HG03196 (cell line): ENCODE data around the gene IL3.

Experiments used
- ATAC-seq: cut with Tn5 transposase; IDR thresholded peaks from one replicate; pipeline ENCODE4 v1.9.1; 2021; ENCODE audit not compliant: unreplicated experiment

IL3 gene

DNA sequence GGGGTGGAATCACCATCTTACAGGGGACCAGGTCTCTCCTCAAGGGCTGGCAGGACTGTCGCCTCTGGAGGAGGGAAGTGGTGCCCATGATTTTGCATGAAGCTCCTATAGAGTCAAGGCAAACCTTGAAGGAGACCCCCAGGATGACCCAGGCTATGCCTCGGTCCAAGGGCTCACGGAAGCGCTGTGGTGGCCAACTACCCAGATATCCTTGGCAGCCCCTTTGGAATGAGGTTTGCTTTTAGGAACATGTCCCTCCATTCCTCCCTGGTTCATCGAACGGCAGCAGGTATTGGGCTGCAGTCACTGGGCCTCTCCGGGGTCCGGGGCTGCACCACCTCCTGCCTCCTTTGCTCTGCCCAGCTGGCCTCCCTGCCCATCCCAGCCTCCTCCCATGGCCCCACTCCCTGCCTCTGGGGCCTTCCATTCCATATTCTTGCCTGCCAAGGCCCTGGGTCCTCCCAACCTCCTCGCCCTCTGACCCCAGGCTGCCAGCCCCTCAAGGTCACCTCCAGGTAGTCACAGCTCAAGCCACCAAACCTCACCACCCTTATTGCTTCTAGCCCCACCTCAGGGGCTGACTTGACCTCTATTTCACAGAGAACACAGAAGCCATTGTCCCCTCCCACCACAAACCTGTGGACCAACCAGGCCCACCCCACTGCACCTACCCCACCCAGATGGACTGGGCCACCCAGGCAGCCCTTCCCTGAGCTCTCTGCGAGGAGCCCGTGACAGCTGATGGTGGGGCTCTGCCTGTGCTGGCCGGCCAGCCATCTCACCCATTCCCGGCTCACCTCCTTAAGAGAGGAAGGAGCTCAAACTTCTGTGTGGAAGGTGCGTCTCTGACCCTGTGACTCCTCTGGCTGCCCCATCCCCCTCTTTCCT, 3.6 kb upstream of the IL3 start:
- no peak for ATAC-seq

DNA sequence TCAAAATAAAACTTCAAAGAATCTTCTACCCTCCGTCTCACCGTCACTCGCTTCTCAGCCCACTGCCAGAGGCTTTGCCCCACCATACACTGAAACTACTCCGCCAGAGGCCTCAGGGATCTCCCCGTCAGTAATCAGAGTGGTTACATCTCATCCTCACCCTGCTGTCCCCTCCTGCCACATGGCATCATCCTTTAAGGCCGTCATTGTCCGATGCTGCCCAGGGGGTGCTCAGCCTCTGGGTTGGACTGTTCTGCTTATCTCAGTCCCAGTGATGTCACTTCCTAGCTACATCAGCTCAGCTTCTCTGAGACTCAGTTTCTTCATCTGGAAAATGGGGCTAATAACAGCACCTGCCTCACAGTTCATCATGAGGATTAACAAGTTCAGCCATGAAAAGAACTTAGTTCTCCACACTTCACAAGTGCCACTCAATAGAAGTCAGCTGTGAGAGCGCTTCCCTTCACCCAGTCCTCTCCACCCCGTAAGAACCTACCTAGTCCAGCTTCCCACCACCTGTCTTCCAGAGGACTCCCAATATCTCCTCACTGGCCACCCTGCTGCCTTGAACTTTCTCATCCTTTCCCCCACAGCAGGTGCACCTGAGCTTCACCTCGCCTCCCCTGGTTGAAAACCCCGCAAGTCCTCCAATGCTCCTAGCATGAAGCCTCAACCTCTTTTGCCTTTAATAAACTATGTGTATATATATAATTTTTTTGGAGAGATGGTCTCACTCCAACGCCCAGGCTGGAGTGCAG, 2.8 kb upstream of the IL3 start:
- no peak for ATAC-seq

GRCh38 chr5:132058646-132059042, 1.8 kb upstream of the IL3 start:
- ATAC-seq = no peak

DNA sequence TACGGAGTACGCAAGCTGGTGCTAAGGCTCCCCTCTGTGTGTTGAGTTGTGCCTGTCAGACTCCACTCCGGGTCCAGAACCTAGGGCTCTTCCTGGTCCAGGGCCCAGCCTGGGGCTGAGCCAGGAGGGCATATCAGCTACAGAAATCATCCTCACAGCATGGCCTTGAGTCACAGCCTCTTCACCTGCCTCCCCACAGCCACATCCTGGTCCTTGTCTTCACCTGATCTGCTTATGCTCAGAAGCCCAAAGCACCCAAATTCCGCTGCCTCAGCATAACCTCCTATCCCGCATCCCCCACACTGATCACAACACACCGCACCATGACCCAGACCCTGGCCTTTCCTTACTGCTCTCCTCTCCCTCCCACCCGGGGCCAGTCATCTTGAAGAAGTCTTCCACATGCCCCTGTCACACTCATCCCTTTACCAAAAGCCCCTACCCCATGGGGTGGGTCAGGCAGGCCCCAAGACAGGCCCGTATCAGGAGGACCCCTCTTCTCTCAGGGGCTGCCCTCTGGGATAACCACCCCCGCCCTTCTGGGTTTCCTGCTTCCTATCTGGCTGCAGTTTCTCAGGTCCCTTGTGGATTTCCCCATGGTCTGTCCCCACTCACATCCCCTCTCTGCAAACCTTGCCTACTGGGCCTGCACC, 1.3 kb upstream of the IL3 start:
- ATAC-seq = no peak

DNA sequence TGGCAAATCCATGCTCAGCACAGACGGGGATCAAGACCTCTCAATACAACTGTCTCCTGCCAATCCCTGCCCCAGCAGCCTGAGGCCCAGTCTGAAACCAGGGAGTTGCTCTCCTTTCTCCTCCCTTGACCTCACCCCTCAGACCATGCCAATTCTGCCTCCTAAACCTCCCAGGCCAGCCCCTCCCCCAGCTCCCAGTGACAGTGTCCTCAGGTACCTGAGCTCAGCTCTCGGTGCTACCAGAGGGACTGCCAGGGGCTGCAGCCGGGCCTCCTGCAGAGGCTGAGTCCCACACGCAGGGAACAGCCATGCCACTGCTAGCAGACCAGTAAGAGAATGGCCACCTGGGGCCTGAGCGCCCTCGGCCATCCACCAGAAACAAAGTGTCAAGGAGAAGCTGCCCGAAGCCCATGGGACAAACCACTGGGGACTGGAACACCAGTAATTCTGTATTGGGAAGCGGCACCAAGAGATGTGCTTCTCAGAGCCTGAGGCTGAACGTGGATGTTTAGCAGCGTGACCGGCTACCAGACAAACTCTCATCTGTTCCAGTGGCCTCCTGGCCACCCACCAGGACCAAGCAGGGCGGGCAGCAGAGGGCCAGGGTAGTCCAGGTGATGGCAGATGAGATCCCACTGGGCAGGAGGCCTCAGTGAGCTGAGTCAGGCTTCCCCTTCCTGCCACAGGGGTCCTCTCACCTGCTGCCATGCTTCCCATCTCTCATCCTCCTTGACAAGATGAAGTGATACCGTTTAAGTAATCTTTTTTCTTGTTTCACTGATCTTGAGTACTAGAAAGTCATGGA, 557 bp upstream of the IL3 start:
- ATAC-seq = no peak

- no peak for ATAC-seq
These were observed 2.8 kb downstream of the IL3 start for GRCh38 chr5:132063090-132063911.

DNA sequence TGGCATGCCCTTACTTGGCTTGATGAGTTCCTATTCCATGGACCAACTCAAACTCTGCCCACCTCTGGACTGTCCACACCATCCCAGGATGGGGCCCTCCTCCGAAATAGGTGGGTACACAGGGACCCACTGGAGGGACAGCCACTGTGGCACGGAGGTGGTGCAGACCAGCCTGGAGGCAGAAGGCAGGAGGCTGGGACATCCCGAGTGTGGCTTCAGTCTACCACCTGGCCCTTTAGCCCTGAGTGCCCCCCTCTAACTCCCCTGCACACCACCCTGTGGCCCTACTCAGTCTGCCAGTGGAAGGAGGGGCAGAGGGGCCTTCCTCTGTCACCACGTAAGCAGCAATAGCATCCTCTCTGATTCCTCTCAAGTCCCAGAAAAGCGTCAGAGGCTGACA, 3.7 kb downstream of the IL3 start:
- no peak for ATAC-seq

DNA sequence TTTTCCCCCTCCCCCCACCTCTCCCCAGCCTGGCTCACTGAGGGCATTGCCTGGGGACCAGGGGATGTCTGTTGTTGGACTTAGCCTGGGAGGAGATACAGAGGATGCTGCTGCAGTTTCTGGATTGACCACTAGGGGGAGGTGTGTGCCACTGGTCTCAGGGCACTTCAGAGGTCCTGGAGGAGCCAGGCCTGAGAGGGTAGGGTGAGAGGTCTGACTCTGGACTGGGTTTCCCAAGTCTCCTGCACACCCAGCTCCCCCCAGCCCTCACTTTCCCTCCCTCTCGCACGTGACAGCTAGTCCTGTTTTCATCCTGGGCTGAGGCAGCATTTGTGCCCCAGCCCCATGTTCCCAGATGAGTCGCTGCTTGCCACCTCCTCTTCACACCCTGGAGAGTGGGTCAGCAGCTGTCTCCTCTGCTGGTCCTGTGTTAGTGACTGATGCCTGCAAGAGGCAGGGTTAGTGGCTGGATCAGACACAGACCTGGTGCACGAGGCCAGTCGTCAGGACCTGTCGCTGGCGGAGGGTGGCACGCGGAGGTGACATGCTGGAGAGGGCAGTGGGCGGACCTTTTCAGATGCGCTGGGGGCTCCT, 4.4 kb downstream of the IL3 start:
- ATAC-seq = peak; percentile 50

- ATAC-seq = peak; percentile 40
These were observed 5.0 kb downstream of the IL3 start for GRCh38 chr5:132065351-132065937.

DNA sequence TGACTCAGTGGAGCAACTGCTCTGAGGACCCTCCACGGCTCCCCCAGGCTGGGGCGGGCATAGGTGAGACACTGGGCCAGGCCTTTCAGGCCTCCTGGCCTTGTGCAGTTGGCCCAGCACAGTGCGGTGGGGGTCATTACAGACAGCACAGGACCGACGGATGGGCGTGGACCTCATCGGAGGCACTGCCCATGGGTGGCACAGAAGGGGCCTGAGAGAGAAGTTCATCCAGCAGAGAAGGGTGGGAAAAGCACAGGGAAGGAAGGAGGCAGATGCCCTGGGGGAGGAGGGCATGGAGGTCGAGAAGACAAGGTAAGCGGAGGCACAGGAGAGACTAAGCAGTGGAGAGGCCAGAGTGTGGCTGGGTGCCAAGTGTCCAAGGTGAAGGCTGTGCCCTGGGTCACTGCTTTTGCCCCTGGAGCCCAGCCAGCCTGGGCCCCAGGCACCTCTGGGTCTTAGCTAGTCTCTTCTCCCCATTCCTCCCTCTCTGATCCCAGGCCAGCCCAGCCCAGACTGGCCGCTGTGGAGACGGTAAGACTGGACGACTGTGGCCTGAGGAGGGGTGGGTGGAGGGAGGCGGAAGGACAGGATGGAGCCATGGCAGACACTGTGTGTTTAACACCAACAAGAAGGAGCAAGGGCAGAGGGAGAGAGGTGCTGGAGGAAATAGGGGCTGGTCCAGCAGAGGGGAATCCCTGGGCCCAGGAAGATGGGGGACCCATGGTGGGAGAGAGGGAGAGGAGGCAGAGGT, 5.7 kb downstream of the IL3 start:
- no peak for ATAC-seq

DNA sequence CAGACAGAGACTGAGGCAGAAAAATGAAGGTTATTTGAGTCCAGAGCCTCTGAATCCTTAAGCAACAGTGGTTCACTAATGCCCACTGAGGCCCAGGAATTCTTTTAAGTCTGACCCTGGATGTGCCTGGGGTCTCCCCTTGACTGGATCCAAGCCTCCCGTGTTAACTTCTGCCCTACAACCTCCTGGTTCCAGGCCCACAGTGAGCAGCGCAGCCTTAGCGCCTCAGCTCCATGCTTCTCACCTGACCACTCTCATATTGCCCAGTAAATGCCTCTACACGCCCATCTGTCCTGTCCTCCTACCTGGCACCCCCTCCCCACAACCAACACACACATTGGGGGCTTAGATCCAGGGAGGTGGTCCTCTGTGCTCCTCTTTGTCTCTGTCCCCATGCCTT, 6.4 kb downstream of the IL3 start:
- no peak for ATAC-seq

- no peak for ATAC-seq
These were observed 7.0 kb downstream of the IL3 start for GRCh38 chr5:132067451-132067850.

- no peak for ATAC-seq
These were observed 7.7 kb downstream of the IL3 start for GRCh38 chr5:132067941-132068808.

- ATAC-seq = no peak
These were observed 9.1 kb downstream of the IL3 start for GRCh38 chr5:132069561-132069960.

DNA sequence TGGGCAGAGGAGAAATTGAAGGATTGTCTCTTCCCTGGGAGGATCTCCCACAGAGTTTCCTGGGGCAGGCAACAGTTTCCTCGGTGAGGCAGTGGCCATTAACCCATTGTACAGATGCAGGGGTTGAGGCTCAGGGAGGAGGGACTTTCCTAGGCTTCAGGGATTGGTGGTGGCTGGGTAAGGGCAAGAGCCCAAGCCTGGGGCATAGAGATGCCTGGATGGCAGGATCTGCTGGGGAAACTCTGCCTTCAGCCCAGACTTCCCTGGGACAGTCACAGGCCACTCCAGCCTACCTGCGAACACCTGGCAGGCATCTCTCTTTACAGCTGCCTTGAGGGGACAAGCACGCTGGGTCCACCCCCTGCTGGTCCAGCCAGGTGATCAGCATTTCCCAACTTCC, 9.5 kb downstream of the IL3 start:
- ATAC-seq = no peak

DNA sequence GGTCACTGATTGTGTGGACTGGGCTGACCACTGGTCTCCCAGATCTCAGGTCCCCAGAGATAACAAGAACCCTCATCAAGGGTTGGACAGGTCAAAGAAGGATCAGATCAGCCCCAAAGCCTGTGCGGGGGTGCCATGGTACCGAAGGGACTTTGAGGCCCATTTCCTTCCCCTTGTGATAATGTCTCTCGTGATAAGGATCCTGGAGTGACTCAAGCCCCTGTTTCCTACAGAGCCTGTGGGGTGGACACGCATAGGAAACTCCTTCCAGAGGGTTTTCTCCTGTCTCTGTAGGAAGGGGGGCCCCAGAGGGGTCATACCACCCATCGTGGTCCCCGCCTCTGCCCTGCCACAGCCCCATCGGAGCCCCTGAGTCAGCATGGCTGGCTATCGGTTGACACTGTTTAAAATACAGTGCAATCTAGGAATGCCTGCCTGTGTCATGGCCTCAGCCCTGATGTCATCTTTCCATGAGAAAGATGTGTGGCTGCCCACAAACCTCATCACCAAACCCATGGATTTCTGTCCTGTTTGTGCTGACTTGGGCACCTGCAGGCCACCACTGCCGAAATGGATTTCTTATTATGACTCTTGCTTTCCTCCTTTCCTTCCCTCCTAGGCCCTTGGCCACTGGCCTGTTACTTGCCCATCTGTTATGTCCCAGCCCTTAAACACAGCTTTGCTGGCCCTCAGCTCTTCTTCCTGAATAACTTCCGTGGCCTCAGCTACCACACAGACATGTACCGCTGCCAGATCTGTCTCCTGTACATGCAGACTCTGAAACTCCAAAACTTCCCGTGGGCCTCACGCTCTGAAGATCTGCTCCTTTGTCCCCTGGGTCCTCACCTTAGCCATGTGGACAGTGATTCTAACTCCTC, 10.2 kb downstream of the IL3 start:
- no peak for ATAC-seq

DNA sequence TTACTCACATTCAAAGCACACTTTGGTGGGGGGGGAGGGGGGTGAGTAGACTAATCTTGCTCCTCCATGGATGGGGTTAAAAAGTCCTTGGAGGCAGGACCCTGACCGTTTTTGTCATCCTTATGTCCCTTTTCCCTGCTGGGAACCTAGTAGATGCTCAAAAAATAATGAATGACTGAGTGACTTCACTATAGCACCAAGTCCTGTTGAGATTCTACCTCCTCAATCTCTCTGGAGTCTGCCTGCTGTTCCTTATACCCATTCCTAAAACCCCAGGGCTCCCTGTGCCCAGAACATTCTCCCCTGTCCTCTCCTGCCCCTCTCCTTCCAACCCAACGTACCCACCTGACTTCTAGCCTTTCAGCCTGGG, 10.9 kb downstream of the IL3 start:
- ATAC-seq = no peak
